ENCODE measurements around the gene PTCH1. TPM values are rescaled to one million over a fixed set of nuclear protein-coding genes. Genes with fewer than 3 reads are reported as not detected.

PTCH1 gene
- total RNA-seq, 1 donor from 2014 or later: 1.6 TPM

DNA sequence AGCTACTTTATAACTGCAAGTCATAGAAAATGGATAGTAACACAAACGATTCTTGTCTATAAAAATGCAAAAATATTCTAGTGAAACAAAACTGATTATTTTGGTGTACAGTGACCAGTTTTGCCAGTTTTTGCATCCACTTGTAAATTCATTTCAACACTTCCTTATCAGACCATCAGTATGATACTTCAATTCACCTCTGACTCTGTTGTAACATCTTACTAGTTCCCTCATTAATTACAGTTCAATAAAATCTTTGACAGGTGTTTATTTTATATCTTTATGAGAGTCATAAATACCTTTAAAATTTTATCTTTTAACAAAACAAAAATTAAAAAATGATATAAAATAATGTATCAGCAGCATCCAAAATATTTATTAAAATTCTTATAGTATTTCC, 13.1 kb upstream of the PTCH1 start:
- H3K4me3 ChIP-seq (ENCODE audit: low read depth, low read length): no peak overlapping the region
- no peak for DNase-seq (ENCODE audit: low read depth)
- no peaks in the 10 kb centered on the region for H3K27me3 ChIP-seq (ENCODE audit: control insufficient read depth, insufficient read depth, low read length)
- TF ChIP-seq, protein P1, sequence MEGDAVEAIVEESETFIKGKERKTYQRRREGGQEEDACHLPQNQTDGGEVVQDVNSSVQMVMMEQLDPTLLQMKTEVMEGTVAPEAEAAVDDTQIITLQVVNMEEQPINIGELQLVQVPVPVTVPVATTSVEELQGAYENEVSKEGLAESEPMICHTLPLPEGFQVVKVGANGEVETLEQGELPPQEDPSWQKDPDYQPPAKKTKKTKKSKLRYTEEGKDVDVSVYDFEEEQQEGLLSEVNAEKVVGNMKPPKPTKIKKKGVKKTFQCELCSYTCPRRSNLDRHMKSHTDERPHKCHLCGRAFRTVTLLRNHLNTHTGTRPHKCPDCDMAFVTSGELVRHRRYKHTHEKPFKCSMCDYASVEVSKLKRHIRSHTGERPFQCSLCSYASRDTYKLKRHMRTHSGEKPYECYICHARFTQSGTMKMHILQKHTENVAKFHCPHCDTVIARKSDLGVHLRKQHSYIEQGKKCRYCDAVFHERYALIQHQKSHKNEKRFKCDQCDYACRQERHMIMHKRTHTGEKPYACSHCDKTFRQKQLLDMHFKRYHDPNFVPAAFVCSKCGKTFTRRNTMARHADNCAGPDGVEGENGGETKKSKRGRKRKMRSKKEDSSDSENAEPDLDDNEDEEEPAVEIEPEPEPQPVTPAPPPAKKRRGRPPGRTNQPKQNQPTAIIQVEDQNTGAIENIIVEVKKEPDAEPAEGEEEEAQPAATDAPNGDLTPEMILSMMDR (IDR thresholded peaks at IDR 0.05; ENCODE audit: insufficient read depth, low read length, severe bottlenecking): no peak
- no peak for FAIRE-seq
- H3K36me3 ChIP-seq (ENCODE audit: control insufficient read depth, insufficient read depth, low read length): no peaks in the 10 kb centered on the region

- TF ChIP-seq, protein P1 (IDR thresholded peaks at IDR 0.05; ENCODE audit: insufficient read depth, low read length, severe bottlenecking): no peak
- DNase-seq (ENCODE audit: low read depth): no peak
- H3K4me3 ChIP-seq (ENCODE audit: low read depth, low read length): no peak overlapping the region
- H3K36me3 ChIP-seq (ENCODE audit: control insufficient read depth, insufficient read depth, low read length): no peaks in the 10 kb centered on the region
- FAIRE-seq: no peak
- H3K27me3 ChIP-seq (ENCODE audit: control insufficient read depth, insufficient read depth, low read length): no peaks in the 10 kb centered on the region
Observed at GRCh38 chr9:95528908-95529502, 12.2 kb upstream of the PTCH1 start.

GRCh38 chr9:95522871-95523370, 6.2 kb upstream of the PTCH1 start:
- DNase-seq (ENCODE audit: low read depth) (no peak), FAIRE-seq (peak; percentile 7)
- no peak overlapping the region for H3K4me3 ChIP-seq (ENCODE audit: low read depth, low read length)
- no peaks in the 10 kb centered on the region for H3K36me3 ChIP-seq (ENCODE audit: control insufficient read depth, insufficient read depth, low read length)
- H3K27me3 ChIP-seq (ENCODE audit: control insufficient read depth, insufficient read depth, low read length): no peaks in the 10 kb centered on the region
- TF ChIP-seq, protein P1 (IDR thresholded peaks at IDR 0.05; ENCODE audit: insufficient read depth, low read length, severe bottlenecking): no peak

GRCh38 chr9:95521699-95522098, 4.9 kb upstream of the PTCH1 start:
- no peaks in the 10 kb centered on the region for H3K27me3 ChIP-seq (ENCODE audit: control insufficient read depth, insufficient read depth, low read length)
- DNase-seq (ENCODE audit: low read depth): no peak
- no peaks in the 10 kb centered on the region for H3K36me3 ChIP-seq (ENCODE audit: control insufficient read depth, insufficient read depth, low read length)
- FAIRE-seq: no peak
- no peak overlapping the region for H3K4me3 ChIP-seq (ENCODE audit: low read depth, low read length)
- TF ChIP-seq, protein P1 (IDR thresholded peaks at IDR 0.05; ENCODE audit: insufficient read depth, low read length, severe bottlenecking): no peak

DNA sequence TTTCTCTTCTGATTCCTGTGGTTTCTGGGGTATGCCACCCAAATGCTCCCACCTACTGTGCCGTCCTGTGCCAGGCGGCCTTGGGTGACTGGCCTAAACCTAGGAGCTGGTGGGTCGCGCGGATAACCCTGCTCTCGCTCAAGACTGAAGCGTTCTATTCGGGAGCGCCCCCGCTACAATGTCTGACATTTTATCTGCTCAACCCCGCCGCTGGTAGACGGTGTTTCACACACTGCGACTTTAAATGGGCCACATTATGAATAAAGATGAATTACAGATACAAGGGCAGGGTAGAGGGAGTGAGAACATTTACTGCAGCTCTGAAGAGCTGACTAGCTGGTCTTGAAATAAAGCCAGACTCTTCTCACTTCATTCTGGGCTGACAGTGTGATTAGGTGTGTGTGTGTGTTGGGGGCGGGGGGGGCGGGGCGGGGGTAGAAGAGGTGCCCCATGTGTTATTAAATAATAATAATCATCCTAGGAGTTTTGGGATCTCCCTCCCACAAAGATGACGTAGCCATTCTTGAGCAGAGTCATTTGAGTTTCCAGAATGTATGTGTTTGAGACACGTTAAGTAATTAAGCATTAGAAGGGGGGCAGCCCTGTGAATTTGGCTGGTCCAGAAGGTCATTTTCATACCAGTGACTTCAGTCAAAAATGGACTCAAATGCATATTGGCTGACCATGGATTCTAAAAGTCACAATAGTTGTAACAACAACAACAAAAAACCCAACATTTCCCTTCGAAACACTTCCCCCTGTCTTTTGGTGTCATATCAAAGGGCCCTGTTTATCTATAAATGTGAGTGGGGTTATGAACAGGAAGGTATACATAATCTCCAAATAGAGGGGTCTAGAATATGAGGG, 1.0 kb upstream of the PTCH1 start:
- Histone ChIP-seq H3K4me3 (ENCODE audit: low read depth, low read length) (no peak overlapping the region), H3K27me3 (ENCODE audit: control insufficient read depth, insufficient read depth, low read length) (no peaks in the 10 kb centered on the region), H3K36me3 (ENCODE audit: control insufficient read depth, insufficient read depth, low read length) (no peaks in the 10 kb centered on the region)
- FAIRE-seq: no peak
- TF ChIP-seq, protein P1 (IDR thresholded peaks at IDR 0.05; ENCODE audit: insufficient read depth, low read length, severe bottlenecking): no peak
- no peak for DNase-seq (ENCODE audit: low read depth)

Measured in bronchial epithelial cell (primary cell).